ENCODE results near the gene SLC15A4. TPM values are rescaled to one million over a fixed set of nuclear protein-coding genes. Genes with fewer than 3 reads are reported as not detected.

The SLC15A4 gene
- total RNA-seq, 1 donor from 2014 or later = 11.9 TPM

DNA sequence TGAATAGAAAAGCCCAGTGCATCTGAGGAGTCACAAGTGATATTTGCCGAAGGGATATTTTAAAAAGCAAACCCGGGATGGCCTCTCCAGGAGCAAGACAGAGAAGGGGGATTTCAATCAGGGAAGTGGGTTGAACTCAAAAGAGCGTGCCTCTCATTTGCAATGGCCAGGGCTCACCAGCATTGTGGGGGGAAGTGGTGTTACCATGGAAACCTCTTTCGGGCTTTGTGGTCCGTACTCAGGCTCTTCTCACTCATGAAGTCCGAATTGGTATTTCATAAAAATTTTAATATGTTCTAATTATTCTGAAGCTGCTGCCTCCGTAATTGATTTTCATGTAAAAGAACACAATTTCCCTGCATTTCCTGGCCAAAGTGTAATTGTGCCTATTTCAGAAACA, 79.8 kb downstream of the SLC15A4 start:
- H3K27ac ChIP-seq (ENCODE audit: low read depth, low read length) = no peak overlapping the region
- H3K4me3 Mint-ChIP-seq (ENCODE audit: unreplicated experiment) = no peak overlapping the region
- H3K4me1 Mint-ChIP-seq (ENCODE audit: low read depth, unreplicated experiment) = no peaks in the 10 kb centered on the region
- no peaks in the 10 kb centered on the region for H3K4me1 ChIP-seq (ENCODE audit: insufficient read depth, low read length)
- peaks cover 6% of the 10 kb centered on the region for H3K9me3 Mint-ChIP-seq (ENCODE audit: unreplicated experiment)
- H3K27ac Mint-ChIP-seq (ENCODE audit: unreplicated experiment) = no peak overlapping the region
- TF ChIP-seq EZH2 (IDR thresholded peaks at IDR 0.05; ENCODE audit: insufficient read depth, low read length) (no peak), CTCF (IDR thresholded peaks at IDR 0.05; ENCODE audit: insufficient read depth, low read depth, low read length) (no peak)
- DNase-seq (ENCODE audit: low read depth) (no peak), FAIRE-seq (no peak)
- H3K9ac ChIP-seq (ENCODE audit: low read length) = no peak overlapping the region
- H3K36me3 ChIP-seq (ENCODE audit: insufficient read depth, low read length) = no peaks in the 10 kb centered on the region
- H3K27me3 ChIP-seq (ENCODE audit: insufficient read depth, low read length) = no peaks in the 10 kb centered on the region
- H3K27me3 Mint-ChIP-seq (ENCODE audit: low read depth, unreplicated experiment) = no peaks in the 10 kb centered on the region
- no peak overlapping the region for H2AFZ ChIP-seq (ENCODE audit: low read depth, low read length)
- H3K4me2 ChIP-seq (ENCODE audit: low read length) = no peak overlapping the region
- H3K36me3 Mint-ChIP-seq (ENCODE audit: low read depth, unreplicated experiment) = no peaks in the 10 kb centered on the region
- H4K20me1 ChIP-seq (ENCODE audit: insufficient read depth, low read length) = no peaks in the 10 kb centered on the region
- H3K4me3 ChIP-seq (ENCODE audit: insufficient read depth, low read depth, low read length) = no peak overlapping the region
- no peaks in the 10 kb centered on the region for H3K9me3 ChIP-seq (ENCODE audit: insufficient read depth, low read depth, low read length)
- H3K79me2 ChIP-seq (ENCODE audit: insufficient read depth, low read length) = no peaks in the 10 kb centered on the region

Other genes starting within 250 kb of the SLC15A4 start
- 0.14 and 0.16 TPM in 2 replicates for gene GLT1D1, start 29.5 kb upstream of the SLC15A4 start, total RNA-seq

Data from astrocyte (in vitro differentiated cells and primary cell).